ENCODE measurements around the gene SEPTIN2.

The SEPTIN2 gene

DNA sequence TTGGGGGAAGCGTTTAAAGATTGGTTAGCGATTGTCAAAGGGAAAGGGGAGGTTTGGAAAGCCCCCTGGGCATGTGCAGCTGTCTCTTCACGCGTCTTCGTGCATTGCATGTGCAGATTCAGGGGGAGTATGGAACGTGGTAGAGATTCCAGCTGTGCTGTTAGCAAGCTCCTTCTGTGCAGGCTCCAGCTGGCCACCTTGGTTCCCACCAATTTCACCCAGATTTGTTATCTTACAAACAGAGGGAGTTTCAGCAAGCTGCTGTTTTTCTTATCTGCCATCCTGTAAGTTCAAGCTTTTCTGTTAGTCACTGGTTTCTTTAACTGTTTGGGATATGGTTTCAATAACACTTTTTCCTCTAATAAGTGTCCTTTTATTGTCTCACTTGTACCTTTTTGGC lies 70.8 kb downstream of the SEPTIN2 start:
- Histone ChIP-seq H3K4me2 (ENCODE audit: low read length) (no peak overlapping the region), H3K36me3 (ENCODE audit: control insufficient read depth in 1 of 2, insufficient read depth in 2 of 2, low read length in 2 of 2) (peaks cover 7% of the 10 kb centered on the region in 2 experiments), H3K4ac (ENCODE audit: low read depth, low read length) (no peak overlapping the region), H3K9ac (ENCODE audit: low read length) (no peak overlapping the region), H3K18ac (ENCODE audit: low read length) (no peak overlapping the region), H2AK5ac (ENCODE audit: low read length) (no peak overlapping the region), H3K4me3 (ENCODE audit: low read depth, low read length) (no peak overlapping the region), H2BK120ac (ENCODE audit: insufficient read depth, low read length, poor library complexity) (no peak overlapping the region), H3K4me1 (ENCODE audit: control insufficient read depth in 1 of 2, insufficient read depth in 2 of 2, low read length in 2 of 2) (no peaks in the 10 kb centered on the region), H4K8ac (ENCODE audit: low read depth, low read length) (no peak overlapping the region), H3K9me3 (ENCODE audit: insufficient read depth, low read depth, low read length) (peaks cover 2% of the 10 kb centered on the region), H2BK12ac (ENCODE audit: low read length) (no peak overlapping the region), H3K14ac (ENCODE audit: low read length) (no peak overlapping the region), H3K79me1 (ENCODE audit: low read length) (no peaks in the 10 kb centered on the region), H2AFZ (ENCODE audit: insufficient read depth, low read length, poor library complexity) (no peak overlapping the region), H4K91ac (ENCODE audit: low read depth, low read length) (no peak overlapping the region), H3K27me3 (ENCODE audit: insufficient read depth, low read length) (no peaks in the 10 kb centered on the region), H3K23ac (ENCODE audit: low read length) (no peak overlapping the region), H2BK5ac (ENCODE audit: low read depth, low read length, poor library complexity) (no peak overlapping the region), H3K27ac (ENCODE audit: low read depth, low read length) (no peak overlapping the region), H4K12ac (ENCODE audit: low read depth, low read length) (no peak overlapping the region), H3K79me2 (ENCODE audit: control insufficient read depth, insufficient read depth, low read length, poor library complexity) (no peaks in the 10 kb centered on the region)
- WGBS (ENCODE audit: extremely low coverage, insufficient coverage, insufficient read length), result 100% methylated on average over 2 of the region's 6 CpGs
- no peak for DNase-seq

GRCh38 chr2:241389697-241390096 lies 74.0 kb downstream of the SEPTIN2 start:
- no peak overlapping the region for H2AFZ ChIP-seq (ENCODE audit: insufficient read depth, low read length, poor library complexity)
- H2BK5ac ChIP-seq (ENCODE audit: low read depth, low read length, poor library complexity), result no peak overlapping the region
- no peaks in the 10 kb centered on the region for H3K79me2 ChIP-seq (ENCODE audit: control insufficient read depth, insufficient read depth, low read length, poor library complexity)
- H3K4me3 ChIP-seq (ENCODE audit: low read depth, low read length), result no peak overlapping the region
- no peak overlapping the region for H3K27ac ChIP-seq (ENCODE audit: low read depth, low read length)
- H3K9me3 ChIP-seq (ENCODE audit: insufficient read depth, low read depth, low read length), result peaks cover 2% of the 10 kb centered on the region
- H3K27me3 ChIP-seq (ENCODE audit: insufficient read depth, low read length), result no peaks in the 10 kb centered on the region
- H3K4ac ChIP-seq (ENCODE audit: low read depth, low read length), result no peak overlapping the region
- no peak overlapping the region for H3K4me2 ChIP-seq (ENCODE audit: low read length)
- H4K91ac ChIP-seq (ENCODE audit: low read depth, low read length), result no peak overlapping the region
- H3K79me1 ChIP-seq (ENCODE audit: low read length), result no peaks in the 10 kb centered on the region
- H2BK12ac ChIP-seq (ENCODE audit: low read length), result no peak overlapping the region
- WGBS (ENCODE audit: extremely low coverage, insufficient coverage, insufficient read length), result no CpG with 5 or more reads among the region's 2 CpGs
- no peak overlapping the region for H2AK5ac ChIP-seq (ENCODE audit: low read length)
- no peak overlapping the region for H4K8ac ChIP-seq (ENCODE audit: low read depth, low read length)
- no peak overlapping the region for H3K14ac ChIP-seq (ENCODE audit: low read length)
- no peaks in the 10 kb centered on the region for H3K4me1 ChIP-seq (ENCODE audit: control insufficient read depth in 1 of 2, insufficient read depth in 2 of 2, low read length in 2 of 2)
- H3K18ac ChIP-seq (ENCODE audit: low read length), result no peak overlapping the region
- H2BK120ac ChIP-seq (ENCODE audit: insufficient read depth, low read length, poor library complexity), result no peak overlapping the region
- no peak overlapping the region for H4K12ac ChIP-seq (ENCODE audit: low read depth, low read length)
- H3K23ac ChIP-seq (ENCODE audit: low read length), result no peak overlapping the region
- H3K36me3 ChIP-seq (ENCODE audit: control insufficient read depth in 1 of 2, insufficient read depth in 2 of 2, low read length in 2 of 2), result no peaks in the 10 kb centered on the region
- DNase-seq, result no peak
- no peak overlapping the region for H3K9ac ChIP-seq (ENCODE audit: low read length)

- no peak overlapping the region for H2BK120ac ChIP-seq (ENCODE audit: insufficient read depth, low read length, poor library complexity)
- H4K8ac ChIP-seq (ENCODE audit: low read depth, low read length), result no peak overlapping the region
- H3K36me3 ChIP-seq (ENCODE audit: control insufficient read depth in 1 of 2, insufficient read depth in 2 of 2, low read length in 2 of 2), result peaks cover 0 to 2% of the 10 kb centered on the region in 2 experiments
- peaks cover 2% of the 10 kb centered on the region for H3K9me3 ChIP-seq (ENCODE audit: insufficient read depth, low read depth, low read length)
- H2BK5ac ChIP-seq (ENCODE audit: low read depth, low read length, poor library complexity), result no peak overlapping the region
- no peak for DNase-seq
- no peaks in the 10 kb centered on the region for H3K79me1 ChIP-seq (ENCODE audit: low read length)
- no peak overlapping the region for H2BK12ac ChIP-seq (ENCODE audit: low read length)
- H3K18ac ChIP-seq (ENCODE audit: low read length), result no peak overlapping the region
- no peaks in the 10 kb centered on the region for H3K27me3 ChIP-seq (ENCODE audit: insufficient read depth, low read length)
- H2AFZ ChIP-seq (ENCODE audit: insufficient read depth, low read length, poor library complexity), result no peak overlapping the region
- H3K4me2 ChIP-seq (ENCODE audit: low read length), result no peak overlapping the region
- no peak overlapping the region for H3K9ac ChIP-seq (ENCODE audit: low read length)
- H3K4ac ChIP-seq (ENCODE audit: low read depth, low read length), result no peak overlapping the region
- H3K79me2 ChIP-seq (ENCODE audit: control insufficient read depth, insufficient read depth, low read length, poor library complexity), result no peaks in the 10 kb centered on the region
- no peak overlapping the region for H4K91ac ChIP-seq (ENCODE audit: low read depth, low read length)
- no peak overlapping the region for H3K14ac ChIP-seq (ENCODE audit: low read length)
- H2AK5ac ChIP-seq (ENCODE audit: low read length), result no peak overlapping the region
- H3K27ac ChIP-seq (ENCODE audit: low read depth, low read length), result no peak overlapping the region
- H3K4me3 ChIP-seq (ENCODE audit: low read depth, low read length), result no peak overlapping the region
- WGBS (ENCODE audit: extremely low coverage, insufficient coverage, insufficient read length), result no CpG with 5 or more reads among the region's 9 CpGs
- no peaks in the 10 kb centered on the region for H3K4me1 ChIP-seq (ENCODE audit: control insufficient read depth in 1 of 2, insufficient read depth in 2 of 2, low read length in 2 of 2)
- no peak overlapping the region for H4K12ac ChIP-seq (ENCODE audit: low read depth, low read length)
- H3K23ac ChIP-seq (ENCODE audit: low read length), result no peak overlapping the region
Measured at GRCh38 chr2:241390301-241391206, 74.8 kb downstream of the SEPTIN2 start.

DNA sequence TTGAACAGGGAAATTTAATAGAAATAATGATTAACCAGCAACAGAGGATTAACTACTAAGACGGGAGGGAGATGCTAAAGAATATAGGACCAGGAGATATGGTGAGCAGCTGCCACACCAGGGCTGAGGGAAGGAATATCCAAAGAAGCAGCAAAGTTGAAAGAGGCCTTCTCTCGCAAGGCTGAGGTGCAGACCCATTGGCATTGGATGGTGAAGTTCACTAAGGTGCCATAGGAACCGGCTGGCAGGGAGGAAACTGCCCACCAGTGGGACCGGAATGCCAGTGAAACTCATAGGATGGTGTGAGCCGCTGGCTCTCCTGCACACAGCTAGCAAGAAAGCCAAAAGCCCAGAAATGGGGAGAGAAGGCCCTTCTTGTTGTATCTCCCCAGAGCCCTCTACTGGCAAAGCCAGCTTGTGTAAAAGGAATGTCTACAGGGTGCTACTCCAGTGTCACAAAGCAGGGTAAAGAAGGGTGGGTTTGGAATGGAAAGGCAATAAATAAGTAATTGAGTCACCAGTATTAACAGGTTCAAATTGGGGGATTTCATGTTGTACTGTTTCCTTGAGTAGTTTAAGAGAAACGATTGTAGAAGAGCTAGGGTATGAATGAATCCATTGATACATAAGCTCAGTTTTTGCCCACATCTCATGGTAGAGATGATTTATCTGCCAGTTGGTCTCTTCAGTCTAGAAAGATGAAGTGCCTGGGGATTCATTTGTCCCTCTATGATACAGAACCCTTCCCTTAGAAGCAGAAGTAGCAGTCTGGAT lies 76.4 kb downstream of the SEPTIN2 start:
- DNase-seq, result peak; percentile 26 to 64
- Histone ChIP-seq H3K4me3 (ENCODE audit: low read depth, low read length) (no peak overlapping the region), H3K27ac (ENCODE audit: low read depth, low read length) (no peak overlapping the region), H4K8ac (ENCODE audit: low read depth, low read length) (no peak overlapping the region), H2AK5ac (ENCODE audit: low read length) (no peak overlapping the region), H4K12ac (ENCODE audit: low read depth, low read length) (no peak overlapping the region), H3K9me3 (ENCODE audit: insufficient read depth, low read depth, low read length) (no peaks in the 10 kb centered on the region), H3K9ac (ENCODE audit: low read length) (no peak overlapping the region), H3K4me1 (ENCODE audit: control insufficient read depth in 1 of 2, insufficient read depth in 2 of 2, low read length in 2 of 2) (no peaks in the 10 kb centered on the region), H3K4me2 (ENCODE audit: low read length) (no peak overlapping the region), H3K79me2 (ENCODE audit: control insufficient read depth, insufficient read depth, low read length, poor library complexity) (no peaks in the 10 kb centered on the region), H2AFZ (ENCODE audit: insufficient read depth, low read length, poor library complexity) (no peak overlapping the region), H2BK5ac (ENCODE audit: low read depth, low read length, poor library complexity) (no peak overlapping the region), H3K18ac (ENCODE audit: low read length) (no peak overlapping the region), H3K4ac (ENCODE audit: low read depth, low read length) (no peak overlapping the region), H3K14ac (ENCODE audit: low read length) (no peak overlapping the region), H2BK12ac (ENCODE audit: low read length) (no peak overlapping the region), H4K91ac (ENCODE audit: low read depth, low read length) (no peak overlapping the region), H3K27me3 (ENCODE audit: insufficient read depth, low read length) (no peaks in the 10 kb centered on the region), H3K23ac (ENCODE audit: low read length) (no peak overlapping the region), H3K79me1 (ENCODE audit: low read length) (no peaks in the 10 kb centered on the region), H2BK120ac (ENCODE audit: insufficient read depth, low read length, poor library complexity) (no peak overlapping the region), H3K36me3 (ENCODE audit: control insufficient read depth in 1 of 2, insufficient read depth in 2 of 2, low read length in 2 of 2) (peaks cover 0 to 2% of the 10 kb centered on the region in 2 experiments)
- WGBS (ENCODE audit: extremely low coverage, insufficient coverage, insufficient read length), result no CpG with 5 or more reads among the region's 6 CpGs

Measured in trophoblast cell (in vitro differentiated cells and primary cell).